GM21390 (cell line): Measurements from ENCODE around the gene NUP35.

Source experiments
- ATAC-seq: cut with Tn5 transposase; IDR thresholded peaks from one replicate; pipeline ENCODE4 v1.9.1; 2021; ENCODE audit not compliant: unreplicated experiment

Gene NUP35, protein sequence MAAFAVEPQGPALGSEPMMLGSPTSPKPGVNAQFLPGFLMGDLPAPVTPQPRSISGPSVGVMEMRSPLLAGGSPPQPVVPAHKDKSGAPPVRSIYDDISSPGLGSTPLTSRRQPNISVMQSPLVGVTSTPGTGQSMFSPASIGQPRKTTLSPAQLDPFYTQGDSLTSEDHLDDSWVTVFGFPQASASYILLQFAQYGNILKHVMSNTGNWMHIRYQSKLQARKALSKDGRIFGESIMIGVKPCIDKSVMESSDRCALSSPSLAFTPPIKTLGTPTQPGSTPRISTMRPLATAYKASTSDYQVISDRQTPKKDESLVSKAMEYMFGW

DNA sequence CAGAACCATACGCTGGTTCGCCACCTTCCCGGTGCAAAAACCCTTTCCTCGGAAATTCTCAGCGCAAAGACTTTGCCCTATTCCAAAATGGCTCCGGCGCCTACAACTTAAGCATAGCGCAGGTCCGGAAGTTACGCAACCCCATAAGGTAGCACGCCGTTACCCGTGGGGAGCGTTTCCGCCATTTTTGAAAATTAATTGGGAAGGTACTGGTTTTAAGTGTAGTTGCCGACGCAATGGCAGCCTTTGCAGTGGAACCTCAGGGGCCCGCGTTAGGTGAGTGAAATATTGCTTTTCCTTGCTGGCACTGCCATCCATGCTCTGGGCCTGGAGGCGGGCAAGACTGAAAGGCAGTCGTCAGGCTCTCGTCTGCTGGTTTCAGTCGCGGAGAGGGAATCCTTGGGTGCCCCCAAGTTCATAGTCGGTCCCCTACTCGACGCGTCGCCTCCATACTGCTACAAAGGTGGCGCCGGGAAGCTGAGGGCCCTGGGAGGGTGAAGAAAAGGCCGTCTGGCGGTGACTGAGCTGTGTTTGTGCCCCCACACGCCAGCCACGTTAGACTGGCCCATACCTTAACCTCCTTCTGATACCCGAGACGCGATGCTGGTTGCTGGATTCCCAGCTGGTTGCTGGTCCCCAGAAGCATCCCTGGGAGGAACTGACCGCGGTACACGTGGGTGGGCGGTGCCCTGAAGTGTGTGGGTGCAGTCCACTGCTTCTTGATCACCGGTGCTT, at the start of gene NUP35:
Gene NUP35 (plus strand): TSS at position 222 of the 735 bp plus-strand sequence. CDS start 15 bp downstream, at position 237.
- peak; percentile 90 for ATAC-seq

DNA sequence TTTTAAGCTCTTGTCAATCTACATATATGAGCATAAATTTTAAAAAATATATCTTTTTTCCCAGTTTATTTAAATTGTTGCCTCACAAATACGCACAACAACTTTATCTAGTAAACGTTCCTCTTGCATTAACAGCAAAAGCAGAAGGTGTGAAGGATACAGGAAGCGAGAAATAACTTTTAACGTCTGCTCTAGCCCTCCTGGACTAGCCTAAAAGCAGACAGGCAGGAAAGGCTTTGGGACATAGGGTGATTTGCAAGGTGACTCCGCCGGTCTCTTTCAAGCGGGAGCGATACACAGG, 46.1 kb upstream of the NUP35 start:
- ATAC-seq, result no peak

DNA sequence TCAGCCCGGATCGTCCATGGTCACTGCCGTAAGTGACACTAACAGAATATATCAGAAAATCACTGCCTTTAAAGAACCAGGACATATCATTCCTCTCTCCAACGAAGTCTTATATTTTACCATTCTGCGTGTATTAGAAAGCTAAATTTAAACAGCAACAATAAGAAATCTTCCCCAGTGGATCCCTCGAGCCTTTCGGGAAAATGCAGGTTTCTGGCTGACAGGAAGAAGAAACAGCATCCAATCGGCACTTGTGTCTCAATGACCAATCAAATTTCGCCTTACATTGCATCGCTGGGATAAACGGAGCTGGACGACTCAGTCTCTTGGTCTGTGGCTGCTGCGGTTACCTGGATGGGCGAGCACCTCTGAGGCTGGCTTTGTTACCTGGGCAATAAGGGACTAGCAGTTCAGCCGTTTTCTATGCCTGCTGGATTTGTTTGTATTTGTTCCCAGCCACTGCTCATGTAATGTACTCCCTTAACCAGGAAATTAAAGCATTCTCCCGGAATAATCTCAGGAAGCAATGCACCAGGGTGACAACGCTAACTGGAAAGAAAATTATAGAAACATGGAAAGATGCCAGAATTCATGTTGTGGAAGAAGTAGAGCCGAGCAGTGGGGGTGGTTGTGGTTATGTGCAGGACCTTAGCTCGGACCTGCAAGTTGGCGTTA, 45.6 kb upstream of the NUP35 start, which contains the start of gene DUSP19:
Gene DUSP19 (plus strand): TSS at position 284 of the 675 bp plus-strand sequence. CDS start 187 bp downstream, at position 471.
- ATAC-seq, result peak; percentile 92

DNA sequence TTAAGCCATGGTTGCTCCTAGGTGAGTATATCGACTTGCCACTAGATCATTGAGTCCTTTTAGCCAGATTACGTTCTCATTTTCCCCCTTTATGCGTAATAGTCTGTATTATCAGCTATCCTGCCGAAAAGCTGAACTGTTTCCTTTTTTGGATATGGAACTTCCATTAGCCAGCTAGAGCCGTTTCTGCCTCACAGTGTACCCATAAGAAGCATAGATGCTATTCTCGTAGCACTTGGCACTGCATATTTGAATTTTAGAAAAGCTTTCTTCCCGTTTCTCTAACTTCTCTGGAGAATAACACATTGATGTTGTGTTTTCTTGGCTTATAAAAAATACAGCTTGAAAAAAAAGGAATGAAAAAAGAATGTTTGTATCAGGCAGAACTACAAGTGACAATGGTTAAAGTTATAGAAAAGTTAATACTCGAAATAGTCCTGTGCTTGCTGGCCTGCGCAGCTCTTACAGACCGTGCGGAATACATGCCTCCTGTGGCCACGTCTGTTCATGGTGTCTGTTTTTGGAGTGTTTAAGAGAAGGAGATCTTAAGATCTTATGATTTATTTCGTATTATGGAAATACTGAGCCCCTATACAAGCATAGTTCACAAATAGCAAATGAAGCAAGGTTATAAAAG, 45.0 kb upstream of the NUP35 start:
- ATAC-seq, result peak; percentile 21

DNA sequence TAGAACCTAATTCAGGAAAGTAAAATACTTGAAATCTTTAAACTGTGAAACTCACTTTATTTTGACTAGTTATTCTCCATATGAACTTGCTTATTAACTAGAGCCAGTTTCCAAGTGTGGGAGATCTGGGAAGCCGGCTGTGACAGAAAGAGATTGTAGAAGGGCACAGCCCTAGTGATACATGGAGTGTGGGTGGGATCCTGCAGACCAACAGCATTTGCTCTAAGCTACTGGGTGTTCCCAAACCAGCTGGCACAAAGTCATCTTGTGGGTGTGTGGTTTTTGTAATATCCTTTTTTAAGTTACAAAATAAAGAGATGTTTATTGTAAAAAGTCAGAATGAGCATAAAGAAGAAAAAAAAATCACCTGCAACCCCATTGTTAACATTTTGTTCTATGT, 42.3 kb upstream of the NUP35 start:
- no peak for ATAC-seq

DNA sequence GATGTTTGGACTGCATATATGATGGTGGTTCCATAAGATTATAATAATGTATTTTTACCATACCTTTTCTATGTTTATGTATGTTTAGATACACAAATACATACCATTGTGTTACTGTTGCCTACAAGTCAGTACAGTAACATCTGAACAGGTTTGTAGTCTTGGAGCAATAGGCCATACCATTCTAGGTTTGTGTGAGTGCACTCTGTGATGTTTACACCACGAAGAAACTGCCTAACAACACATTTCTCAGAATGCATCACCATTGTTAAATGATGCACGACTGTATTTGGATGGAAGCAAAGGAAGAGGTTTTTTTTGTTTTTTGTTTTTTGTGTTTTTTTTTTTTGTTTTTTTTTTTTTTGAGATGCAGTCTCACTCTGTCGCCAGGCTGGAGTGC, 36.2 kb upstream of the NUP35 start:
- no peak for ATAC-seq

DNA sequence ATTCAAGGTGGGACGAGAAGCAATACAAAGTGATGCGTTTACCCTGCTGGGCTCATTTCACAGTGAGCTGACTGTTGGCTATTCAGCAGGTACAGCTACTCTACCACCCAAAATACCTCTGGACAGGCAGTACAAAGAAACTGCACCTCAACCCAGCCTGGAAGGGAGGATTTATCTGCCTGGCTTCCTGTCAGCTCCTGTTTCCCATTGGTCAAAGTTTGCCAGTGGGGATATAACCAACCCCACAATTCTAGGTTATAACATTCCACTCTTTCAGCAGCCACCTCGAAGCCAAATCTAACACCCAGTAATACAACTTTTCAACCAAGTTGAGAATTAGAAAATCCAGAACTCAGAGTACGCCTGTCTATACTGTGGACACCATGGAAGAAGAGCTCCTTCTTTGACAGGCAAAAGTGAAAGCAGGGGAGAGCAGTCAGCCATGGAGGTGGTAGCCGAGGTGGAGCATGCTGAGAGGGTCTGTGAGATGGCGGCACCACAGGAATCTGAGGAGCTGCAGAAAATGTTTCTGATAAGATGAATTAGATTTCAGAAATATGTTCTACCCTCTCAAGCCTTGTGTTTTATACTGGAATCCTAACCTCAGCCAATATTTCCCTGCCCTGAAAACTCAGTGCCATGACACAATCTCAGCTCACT, 34.9 kb upstream of the NUP35 start:
- ATAC-seq, result peak; percentile 46

DNA sequence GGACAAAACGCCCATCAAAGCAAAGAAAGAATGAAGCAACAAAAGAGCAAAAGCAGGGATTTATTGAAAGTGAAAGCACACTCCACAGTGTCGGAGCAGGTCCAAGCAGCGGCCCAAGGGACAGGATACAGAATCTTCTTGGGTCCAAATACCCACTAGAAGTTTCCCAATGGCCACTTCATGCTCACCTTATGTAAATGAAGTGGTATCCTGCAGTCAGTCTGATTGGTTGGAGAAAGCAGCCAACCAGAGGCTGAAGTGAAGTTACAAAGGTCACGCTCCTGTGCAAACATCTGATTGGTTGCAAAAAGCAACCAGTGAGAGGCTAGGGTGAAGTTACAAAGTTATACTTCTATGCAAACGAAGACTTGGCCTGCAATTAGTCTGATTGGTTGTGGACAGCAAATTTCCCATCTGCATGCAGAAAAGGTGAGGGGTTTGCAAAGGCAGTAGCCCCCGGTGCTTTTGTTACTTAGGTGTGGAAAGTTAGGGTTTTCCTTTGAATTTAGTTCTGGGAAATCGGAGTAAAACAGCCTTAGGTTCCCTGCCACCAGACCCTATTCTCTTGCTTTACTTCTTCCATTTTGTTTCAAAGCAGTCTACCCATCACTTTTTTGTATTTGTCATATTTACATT, 32.8 kb upstream of the NUP35 start:
- no peak for ATAC-seq

DNA sequence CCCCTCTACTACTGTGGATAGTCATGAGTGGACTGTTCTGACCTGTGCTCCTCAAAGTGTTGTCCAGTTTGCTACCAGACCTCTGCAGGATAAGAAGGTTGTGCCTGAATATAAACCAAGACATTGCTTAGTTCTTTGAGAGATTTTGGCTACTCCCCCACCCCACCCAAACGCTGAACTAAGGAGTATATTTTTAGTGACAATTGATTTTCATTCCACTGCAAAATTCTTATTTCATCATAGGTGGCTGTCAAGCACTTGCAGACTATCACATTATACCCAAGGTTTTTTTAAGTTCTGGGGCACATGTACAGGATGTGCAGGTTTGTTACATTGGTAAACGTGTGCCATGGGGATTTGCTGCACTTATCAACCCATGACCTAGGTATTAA, 32.3 kb upstream of the NUP35 start:
- no peak for ATAC-seq

DNA sequence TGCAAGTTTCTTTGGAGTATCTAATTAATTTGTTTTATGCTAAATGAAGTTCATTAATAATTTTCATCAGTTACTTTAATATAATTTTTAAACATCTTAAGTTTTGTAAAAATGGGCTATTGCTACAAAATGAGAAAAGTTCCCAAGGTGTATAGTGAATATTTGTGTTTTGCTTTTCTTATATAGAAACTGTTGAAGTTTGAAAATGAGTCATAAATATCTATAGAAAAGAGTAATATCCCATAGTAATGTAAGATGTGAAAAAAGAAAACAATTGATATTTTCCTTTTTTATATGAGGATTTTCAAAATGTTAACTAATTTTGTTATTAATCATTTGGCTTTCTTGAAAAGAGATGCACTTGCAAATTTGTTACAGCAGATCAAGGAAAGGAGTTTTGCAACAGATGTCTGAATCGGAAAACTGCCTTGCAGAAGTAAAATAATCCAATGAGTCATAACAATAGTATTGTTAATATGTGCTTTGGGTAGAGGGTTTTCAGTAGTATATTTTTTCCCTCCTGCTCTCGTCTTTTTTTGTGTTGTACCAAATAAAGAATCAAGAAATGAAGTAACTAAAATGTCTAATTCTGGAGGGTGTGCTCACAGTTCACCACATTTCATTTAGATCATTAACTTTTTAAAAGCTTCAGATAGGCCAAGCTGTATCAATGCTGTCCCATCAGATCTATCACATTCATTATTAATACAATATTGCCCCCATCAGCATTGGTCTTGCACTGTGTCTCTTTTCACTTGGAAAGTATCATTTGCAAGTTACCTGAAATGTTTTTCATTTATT, 30.2 kb upstream of the NUP35 start:
- peak; percentile 75 for ATAC-seq

DNA sequence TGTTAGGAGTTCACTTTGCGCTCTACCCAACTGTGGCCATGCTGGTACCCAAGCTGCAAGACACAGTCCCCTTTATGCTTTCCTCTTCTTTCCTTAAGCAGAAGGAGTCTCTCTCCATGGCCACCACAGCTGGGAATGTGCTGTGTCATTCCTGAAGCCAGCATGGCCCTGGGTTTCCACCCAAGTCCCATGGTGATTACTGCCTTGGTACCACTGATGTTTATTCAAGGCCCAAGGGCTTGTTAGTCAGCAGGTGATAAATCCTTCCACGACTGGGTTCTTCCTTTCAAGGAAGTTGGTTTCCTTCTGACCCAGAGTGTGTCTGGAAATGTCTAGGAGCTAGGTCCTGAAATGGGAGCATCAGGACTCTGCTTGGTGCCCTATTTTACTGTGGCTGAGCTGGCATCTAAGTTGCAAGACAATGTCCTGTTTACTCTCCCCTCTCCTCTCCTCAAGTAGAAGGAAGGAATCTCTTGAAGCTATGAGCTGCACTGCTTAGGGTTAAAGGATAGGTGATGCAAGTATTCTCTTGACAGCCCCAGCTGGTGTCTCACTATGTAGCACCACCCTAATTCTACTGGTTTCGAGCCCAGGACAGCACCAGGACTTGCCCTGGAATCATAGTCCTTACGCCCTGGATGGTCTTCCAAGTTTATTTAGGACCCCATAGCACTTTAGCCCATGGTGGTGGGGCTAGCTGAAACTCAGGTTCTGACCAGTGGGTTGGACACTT, 18.7 kb upstream of the NUP35 start:
- ATAC-seq, result no peak

DNA sequence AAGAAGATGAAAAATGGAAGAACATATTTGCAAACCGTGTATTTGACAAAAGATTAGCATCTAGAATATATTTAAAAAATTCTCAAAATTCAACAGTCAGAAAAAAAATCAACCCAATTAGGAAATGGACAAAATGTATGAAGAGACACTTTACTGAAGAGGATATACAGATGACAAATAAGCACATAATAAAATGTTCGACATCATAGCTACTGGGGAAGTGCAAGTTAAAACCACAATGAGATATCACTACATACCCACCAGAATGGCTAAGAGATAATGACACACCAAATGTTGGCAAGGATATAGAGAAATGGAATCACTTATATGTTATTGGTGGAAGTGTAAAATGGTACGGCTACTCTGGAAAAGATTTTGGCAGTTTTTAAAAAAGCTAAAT, 11.7 kb upstream of the NUP35 start:
- ATAC-seq, result no peak

DNA sequence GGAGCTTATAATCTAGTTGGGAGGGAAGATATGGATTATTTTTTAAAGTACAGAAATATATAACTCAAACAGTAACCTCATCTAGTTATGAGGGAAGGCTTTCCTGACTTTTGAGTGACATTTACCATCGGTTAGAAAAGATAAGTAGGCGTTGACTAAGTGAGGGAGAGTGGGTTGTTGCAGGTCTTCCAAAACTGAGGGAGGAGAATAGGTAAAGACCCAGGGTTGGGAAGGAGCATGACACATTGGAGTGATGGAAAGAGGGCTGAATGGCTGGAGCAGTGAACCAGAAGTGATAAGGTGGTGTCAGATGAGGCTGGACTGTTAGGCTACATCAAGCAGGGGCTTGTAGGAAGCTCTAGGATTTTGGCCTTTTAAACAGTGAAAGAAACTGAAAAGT, 10.6 kb upstream of the NUP35 start:
- ATAC-seq, result no peak

DNA sequence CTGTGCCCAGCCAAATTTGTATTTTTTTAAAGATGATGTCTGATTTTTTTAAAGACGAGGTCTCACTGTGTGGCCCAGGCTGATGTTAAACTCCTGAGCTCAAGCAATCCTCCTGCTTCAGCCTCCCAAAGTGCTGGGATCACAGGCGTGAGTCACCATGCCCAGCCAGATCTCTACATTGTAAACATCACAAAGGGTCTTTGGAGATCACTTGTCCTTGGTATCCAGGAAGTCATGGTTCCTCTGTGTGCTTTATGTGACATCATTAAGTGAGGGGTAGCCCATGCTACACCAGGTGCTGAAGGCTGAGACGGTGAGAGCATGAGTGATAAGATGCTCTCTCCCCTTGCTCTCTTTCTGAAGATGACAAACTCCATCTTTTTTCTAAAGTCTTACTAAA, 7.0 kb upstream of the NUP35 start:
- ATAC-seq, result no peak

DNA sequence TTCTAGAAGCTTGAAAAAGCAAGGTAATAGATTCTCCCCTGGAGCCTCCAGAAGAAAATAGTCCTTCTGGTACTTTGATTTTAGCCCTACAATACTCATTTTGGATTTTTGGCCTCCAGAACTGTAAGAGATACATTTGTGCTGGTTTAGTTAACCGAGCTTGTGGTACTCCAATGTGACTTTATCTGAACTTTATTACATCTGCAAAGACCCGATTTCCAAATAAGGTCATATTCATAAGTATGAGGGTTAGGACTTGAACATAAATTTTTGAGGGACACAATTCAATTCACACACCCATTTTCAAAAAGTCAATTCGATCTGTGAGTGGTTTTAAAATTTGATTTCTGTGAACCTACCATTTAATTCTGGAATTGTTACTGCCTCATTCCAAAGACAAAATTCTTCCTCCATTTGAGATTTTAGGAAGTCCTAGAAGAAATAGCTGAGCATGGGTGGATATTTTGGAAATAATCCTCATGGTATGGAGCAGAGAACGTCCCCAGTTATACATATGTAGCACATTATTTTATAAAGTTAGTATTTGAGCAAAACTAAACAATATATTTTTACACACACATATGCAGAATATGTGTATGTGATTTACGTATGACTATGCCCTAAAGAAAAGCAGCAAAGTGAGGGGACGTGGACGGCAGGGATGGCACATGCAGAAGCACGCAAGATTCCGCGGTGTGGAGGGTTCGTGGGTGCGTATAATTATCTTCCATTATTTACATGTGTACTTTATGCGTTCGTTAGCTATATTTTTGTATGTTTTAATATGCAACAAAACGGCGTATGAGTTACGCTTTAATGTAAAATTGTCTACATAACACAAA, 905 bp upstream of the NUP35 start:
- no peak for ATAC-seq

DNA sequence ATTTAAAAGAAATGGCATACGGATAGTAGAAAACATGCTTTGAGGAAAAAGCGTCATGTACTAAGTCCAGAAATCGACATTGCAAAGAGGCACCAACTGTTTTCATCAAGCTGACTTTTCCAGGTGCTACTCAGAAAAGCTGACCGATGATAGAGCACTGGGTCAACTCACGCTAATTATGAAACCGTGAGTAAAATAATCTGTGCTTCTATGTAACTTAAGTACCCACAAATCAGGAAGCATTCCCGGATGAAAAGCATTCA, 353 bp upstream of the NUP35 start:
- peak; percentile 38 for ATAC-seq

DNA sequence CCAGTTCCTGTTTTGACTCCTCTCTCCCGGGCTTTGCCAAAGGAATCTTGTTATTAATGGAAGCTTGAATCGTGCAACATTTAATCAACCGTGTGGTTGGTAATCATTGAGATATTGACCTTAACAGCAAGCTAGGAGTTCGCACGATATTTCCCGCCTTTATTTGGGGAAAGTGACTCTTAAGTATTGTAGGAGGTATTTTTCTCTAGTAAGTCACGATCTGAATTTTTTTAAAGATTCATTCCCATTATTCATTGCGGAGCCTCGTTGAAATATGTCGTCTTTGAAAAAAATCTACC, 663 bp downstream of the NUP35 start:
- no peak for ATAC-seq

DNA sequence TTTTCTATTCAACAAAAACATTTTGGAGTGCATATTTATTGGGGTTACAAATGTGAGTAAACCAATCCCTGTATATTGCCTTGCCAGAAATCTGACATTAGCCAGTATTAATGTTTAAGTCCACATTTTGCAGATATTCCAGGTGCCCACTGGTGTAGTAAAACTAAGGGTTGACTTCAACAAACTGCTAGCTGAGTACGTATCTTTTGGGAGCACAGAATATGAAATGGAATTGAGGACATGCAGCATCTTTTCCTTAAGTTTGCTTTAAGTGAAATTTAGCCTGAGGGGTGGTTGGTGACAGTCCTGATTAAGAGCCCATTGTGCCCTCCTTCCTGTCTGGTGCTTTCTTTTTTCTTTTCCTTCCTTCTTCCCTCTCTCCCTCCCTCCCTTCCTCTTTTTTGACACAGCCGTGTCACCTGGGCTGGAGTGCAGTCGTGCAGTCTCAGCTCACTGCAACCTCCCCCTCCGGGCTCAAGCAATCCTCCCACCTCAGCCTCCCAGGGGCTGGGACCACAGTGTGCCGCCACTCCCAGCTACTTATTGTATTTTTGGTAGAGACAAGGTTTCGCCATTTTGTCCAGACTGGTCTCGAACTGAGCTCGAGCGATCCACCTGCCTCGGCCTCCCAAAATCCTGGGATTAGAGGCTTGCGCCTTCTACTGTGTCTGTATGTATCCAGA, 1.6 kb downstream of the NUP35 start:
- no peak for ATAC-seq
